Activated B cell treated with CpG ODN at 0.5 μM for 24 hours (primary cell): Measurements from ENCODE around the gene NUP62CL. TPM values are rescaled to one million over a fixed set of nuclear protein-coding genes. Genes with fewer than 3 reads are reported as not detected.
"Not testable (repeated sequence)": the region's sequence is repeated elsewhere in the genome, so short reads cannot be mapped to it uniquely, and the experiment has no call there.

ENCODE experiments used
- ATAC-seq: fragments of 200-7000 bp; cut with Tn5 transposase; one replicate; pipeline ENCODE4 v1.10.0; 2021; ENCODE audit warnings: low read depth, mild to moderate bottlenecking, moderate library complexity
- CTCF ChIA-PET: fragments of 350-600 bp; sonication (Branson Sonifier 250); formaldehyde crosslinking; loops from one replicate; lab custom pipeline; 2021; ENCODE audit warnings: antibody characterized with exemption; lab: Charles Lee
- POLR2A ChIA-PET: fragments of 350-600 bp; sonication (Branson Sonifier 250); formaldehyde crosslinking; loops from one replicate; lab custom pipeline; 2021; ENCODE audit warnings: antibody characterized with exemption; lab: Charles Lee
- DNase-seq: peaks from one replicate; pipeline ENCODE4 v3.0.0; 2022
- H3K27ac Mint-ChIP-seq: one replicate; pipeline ENCODE4 v1.8.0; 2020; ENCODE audit warnings: mixed read lengths
- H3K27me3 Mint-ChIP-seq: one replicate; pipeline ENCODE4 v1.8.0; 2021; ENCODE audit warnings: mixed read lengths
- H3K36me3 Mint-ChIP-seq: one replicate; pipeline ENCODE4 v1.8.0; 2021; ENCODE audit warnings: low read depth, mixed read lengths
- H3K4me1 Mint-ChIP-seq: one replicate; pipeline ENCODE4 v1.8.0; 2021; ENCODE audit warnings: mixed read lengths
- H3K4me3 Mint-ChIP-seq: one replicate; pipeline ENCODE4 v1.8.0; 2020; ENCODE audit warnings: mild to moderate bottlenecking, mixed read lengths
- H3K9me3 Mint-ChIP-seq: one replicate; pipeline ENCODE4 v1.8.0; 2020; ENCODE audit warnings: mixed read lengths
- CTCF ChIP-seq: fragments of 200-600 bp; IDR thresholded peaks from one replicate; pipeline ENCODE4 v1.8.0; 2022; ENCODE audit warnings: antibody characterized with exemption, mild to moderate bottlenecking
- intact Hi-C: fragments of 100-400 bp; cut with micrococcal nuclease; formaldehyde crosslinking; loops from one replicate; pipeline ENCODE4 v1.15.1; 2024
- total RNA-seq: library from RNA; stranded (reverse); gene quantifications from 2 replicates; pipeline ENCODE4 v1.2.3, GENCODE V29; 2022

The NUP62CL gene
- total RNA-seq, 1 donor from 2014 or later = 1.4 TPM

DNA sequence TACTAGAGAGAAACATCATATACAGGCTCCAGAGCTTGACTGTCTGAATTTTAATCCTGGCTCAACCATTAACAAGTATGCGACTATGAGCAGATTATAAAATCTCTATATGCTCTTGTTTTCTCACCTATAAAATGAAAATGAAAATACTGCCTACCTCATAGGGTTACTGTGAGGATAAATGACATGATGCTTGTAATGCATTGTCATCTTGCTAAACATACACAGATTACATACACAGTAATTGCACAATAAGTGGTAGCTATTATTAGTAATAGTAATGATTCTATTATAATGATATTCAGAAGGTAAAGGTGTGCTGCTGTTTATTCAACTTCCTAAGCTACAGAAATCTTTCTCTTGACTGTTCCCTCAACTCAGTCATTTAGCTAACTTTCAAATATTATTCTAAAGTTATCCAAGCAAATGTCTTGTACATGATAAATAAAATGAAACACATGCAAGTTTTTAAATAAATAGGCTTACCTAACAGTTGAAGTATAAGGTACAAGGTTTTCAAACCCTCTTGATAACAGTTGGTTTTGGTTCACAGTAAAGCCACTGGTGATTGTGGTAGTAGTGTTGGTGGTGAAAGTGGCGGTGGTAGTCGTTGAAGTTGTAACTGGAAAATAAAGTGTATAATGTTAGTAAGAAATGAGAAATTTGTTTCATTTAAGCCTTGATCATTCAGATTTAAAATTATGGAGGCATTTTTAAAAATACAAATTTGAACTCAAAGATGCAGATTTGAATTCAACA lies 38.9 kb downstream of the NUP62CL start:
- H3K9me3 Mint-ChIP-seq = no peaks in the 10 kb centered on the region
- no peaks in the 10 kb centered on the region for H3K27me3 Mint-ChIP-seq
- ChIA-PET CTCF (no interaction called here), POLR2A (no interaction called here)
- TF ChIP-seq CTCF = no peak
- H3K36me3 Mint-ChIP-seq = no peaks in the 10 kb centered on the region
- H3K4me3 Mint-ChIP-seq = no peak overlapping the region
- H3K27ac Mint-ChIP-seq = no peak overlapping the region
- DNase-seq (no peak), ATAC-seq (no peak)
- intact Hi-C loops = no loop called here
- H3K4me1 Mint-ChIP-seq = no peaks in the 10 kb centered on the region

DNA sequence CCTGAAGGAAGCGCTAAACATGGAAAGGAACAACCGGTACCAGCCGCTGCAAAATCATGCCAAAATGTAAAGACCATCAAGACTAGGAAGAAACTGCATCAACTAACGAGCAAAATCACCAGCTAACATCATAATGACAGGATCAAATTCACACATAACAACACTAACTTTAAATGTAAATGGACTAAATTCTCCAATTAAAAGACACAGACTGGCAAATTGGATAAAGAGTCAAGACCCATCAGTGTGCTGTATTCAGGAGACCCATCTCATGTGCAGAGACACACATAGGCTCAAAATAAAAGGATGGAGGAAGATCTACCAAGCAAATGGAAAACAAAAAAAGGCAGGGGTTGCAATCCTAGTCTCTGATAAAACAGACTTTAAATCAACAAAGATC lies 48.6 kb downstream of the NUP62CL start:
- CTCF ChIA-PET = not testable (repeated sequence)

DNA sequence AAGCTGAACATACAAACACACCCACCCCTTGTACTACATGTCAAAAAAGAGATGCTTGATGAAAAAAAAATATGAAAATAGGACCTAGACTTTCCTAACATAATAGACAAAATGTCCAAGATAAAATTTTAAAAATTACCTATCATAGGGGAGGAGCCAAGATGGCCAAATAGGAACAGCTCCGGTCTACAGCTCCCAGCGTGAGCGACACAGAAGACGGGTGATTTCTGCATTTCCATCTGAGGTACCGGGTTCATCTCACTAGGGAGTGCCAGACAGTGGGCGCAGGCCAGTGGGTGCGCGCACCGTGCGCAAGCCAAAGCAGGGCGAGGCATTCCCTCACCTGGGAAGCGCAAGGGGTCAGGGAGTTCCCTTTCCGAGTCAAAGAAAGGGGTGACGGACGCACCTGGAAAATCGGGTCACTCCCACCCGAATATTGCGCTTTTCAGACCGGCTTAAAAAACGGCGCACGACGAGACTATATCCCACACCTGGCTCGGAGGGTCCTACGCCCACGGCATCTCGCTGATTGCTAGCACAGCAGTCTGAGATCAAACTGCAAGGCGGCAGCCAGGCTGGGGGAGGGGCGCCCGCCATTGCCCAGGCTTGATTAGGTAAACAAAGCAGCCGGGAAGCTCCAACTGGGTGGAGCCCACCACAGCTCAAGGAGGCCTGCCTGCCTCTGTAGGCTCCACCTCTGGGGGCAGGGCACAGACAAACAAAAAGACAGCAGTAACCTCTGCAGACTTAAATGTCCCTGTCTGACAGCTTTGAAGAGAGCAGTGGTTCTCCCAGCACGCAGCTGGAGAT lies 50.4 kb downstream of the NUP62CL start:
- POLR2A ChIA-PET, H3K27me3 Mint-ChIP-seq, H3K36me3 Mint-ChIP-seq, intact Hi-C loops, H3K4me1 Mint-ChIP-seq, H3K27ac Mint-ChIP-seq, CTCF ChIA-PET, ATAC-seq, H3K9me3 Mint-ChIP-seq, DNase-seq: not testable (repeated sequence)
- peak overlapping the region; percentile 53 for H3K4me3 Mint-ChIP-seq

More for the DNA sequence above, 48.6 kb downstream of the NUP62CL start:
- H3K27me3 Mint-ChIP-seq, H3K27ac Mint-ChIP-seq, H3K4me1 Mint-ChIP-seq, DNase-seq, POLR2A ChIA-PET, H3K36me3 Mint-ChIP-seq, intact Hi-C loops, H3K4me3 Mint-ChIP-seq, H3K9me3 Mint-ChIP-seq, ATAC-seq: not testable (repeated sequence)

GRCh38 chrX:107154787-107155620 lies 51.2 kb downstream of the NUP62CL start:
- Mint-ChIP-seq H3K9me3 (no peaks in the 10 kb centered on the region), H3K27ac (no peak overlapping the region), H3K4me3 (peak overlapping the region; percentile 53), H3K27me3 (no peaks in the 10 kb centered on the region), H3K4me1 (no peaks in the 10 kb centered on the region), H3K36me3 (peaks cover 3% of the 10 kb centered on the region)
- intact Hi-C loops = no loop called here
- ATAC-seq (no peak), DNase-seq (no peak)
- ChIA-PET CTCF (no interaction called here), POLR2A (no interaction called here)
- no peak for TF ChIP-seq CTCF

- no peak for ATAC-seq
- ChIA-PET CTCF (no interaction called here), POLR2A (no interaction called here)
Measured at GRCh38 chrX:107153005-107153404, 53.2 kb downstream of the NUP62CL start.

More at GRCh38 chrX:107153005-107153404, 53.2 kb downstream of the NUP62CL start:
- no peak for TF ChIP-seq CTCF
- H3K36me3 Mint-ChIP-seq = peaks cover 3% of the 10 kb centered on the region
- H3K4me1 Mint-ChIP-seq = no peaks in the 10 kb centered on the region
- no peaks in the 10 kb centered on the region for H3K27me3 Mint-ChIP-seq
- no peaks in the 10 kb centered on the region for H3K9me3 Mint-ChIP-seq
- no peak overlapping the region for H3K27ac Mint-ChIP-seq
- DNase-seq = no peak
- intact Hi-C loops = no loop called here
- no peak overlapping the region for H3K4me3 Mint-ChIP-seq
